Left renal cortex interstitium (tissue), 4 donors: ENCODE measurements around the gene GARNL3. TPM values are rescaled to one million over a fixed set of nuclear protein-coding genes. Genes with fewer than 3 reads are reported as not detected.

Source experiments
- DNase-seq, 4 donors: peaks; one replicate each; pipeline ENCODE4 v3.0.0-alpha.2; 2013; ENCODE audit warnings: low read depth in 4 of 4, low spot score in 2 of 4, missing footprints in 1 of 4
- polyA plus RNA-seq, 4 donors: library from polyadenylated mRNA; unstranded; fragments of 120-200 nt; gene quantifications; one replicate each; pipeline ENCODE4 v1.2.1, GENCODE V29; 2013; ENCODE audit not compliant: insufficient read length in 4 of 4

Gene GARNL3
- polyA plus RNA-seq, 4 donors: 12.9 to 19.8 (median 16.7) TPM

- peak in 1 of 4 donors; percentile 7 for DNase-seq
These were observed 133.2 kb downstream of the GARNL3 start for GRCh38 chr9:127397646-127398274.

DNA sequence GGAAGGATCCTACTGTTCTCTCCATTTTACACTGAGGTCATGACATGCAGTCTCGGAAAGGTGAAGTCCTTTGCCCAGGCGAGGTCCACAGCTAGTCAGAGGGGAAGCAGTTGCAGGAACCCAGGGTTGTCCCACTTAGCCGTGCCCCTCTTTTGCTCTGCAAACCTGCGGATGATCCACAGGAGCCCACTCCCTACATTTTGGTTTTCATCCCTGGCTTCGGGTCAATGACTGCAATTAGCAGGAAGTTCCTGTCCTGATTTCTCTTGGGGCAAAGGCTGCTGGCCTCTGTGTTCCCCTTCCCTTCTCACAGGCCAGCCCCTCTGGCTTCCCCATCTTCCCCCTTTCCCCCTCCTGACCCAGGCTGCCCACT, 133.7 kb downstream of the GARNL3 start:
- DNase-seq: no peak

DNA sequence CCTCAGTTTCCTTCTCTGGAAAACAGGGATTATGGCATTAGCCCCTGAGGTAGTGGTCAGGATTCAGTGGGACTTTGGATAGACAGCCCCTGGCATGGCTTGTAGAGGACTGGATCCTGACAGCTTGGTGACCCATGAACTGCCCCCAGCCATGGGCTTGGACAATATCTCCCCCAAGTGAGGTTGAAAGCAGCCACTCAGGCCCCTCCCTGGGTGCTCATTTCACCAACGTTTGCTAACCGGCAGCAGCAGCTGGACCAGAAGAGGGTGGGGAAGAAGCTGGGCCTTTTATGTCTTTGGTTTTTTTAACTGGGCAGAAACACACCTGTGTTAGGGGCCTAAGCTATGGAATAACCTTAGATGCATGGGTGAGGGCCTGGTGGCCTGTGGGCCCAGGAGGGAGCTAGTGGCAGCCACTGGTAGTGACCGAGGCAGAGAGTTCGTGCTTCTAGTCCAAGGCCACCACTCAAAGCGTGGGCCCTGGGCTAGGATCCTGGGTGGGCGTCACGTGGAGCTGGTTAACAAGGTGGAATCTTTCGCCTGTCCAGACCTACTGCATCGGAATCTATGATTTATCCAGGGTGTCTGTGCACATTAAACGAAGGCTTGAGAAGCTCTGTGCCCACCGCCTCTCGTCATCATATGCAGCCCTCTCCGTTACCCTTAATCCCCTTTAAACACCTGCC, 134.3 kb downstream of the GARNL3 start:
- no peak for DNase-seq

DNA sequence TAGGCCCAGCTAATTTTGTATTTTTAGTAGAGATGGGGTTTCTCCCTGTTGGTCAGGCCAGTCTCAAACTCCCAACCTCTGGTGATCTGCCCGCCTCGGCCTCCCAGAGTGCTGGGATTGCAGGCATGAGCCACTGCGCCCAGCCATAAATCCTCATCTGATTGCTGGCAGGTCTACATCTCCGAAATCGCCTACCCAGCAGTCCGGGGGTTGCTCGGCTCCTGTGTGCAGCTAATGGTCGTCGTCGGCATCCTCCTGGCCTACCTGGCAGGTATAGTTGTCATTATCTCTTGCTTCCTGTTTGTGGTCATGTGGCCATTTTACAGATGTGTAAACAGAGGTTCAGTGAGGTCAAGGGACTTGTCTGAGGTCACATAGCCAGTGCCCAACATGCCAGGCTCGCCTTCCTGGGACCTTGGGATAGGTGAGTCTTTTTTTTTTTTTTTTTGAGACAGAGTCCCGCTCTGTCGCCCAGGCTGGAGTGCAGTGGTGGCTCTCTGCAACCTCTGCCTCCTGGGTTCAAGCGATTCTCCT, 135.2 kb downstream of the GARNL3 start:
- DNase-seq: no peak

- no peak for DNase-seq
These were observed 138.0 kb downstream of the GARNL3 start for GRCh38 chr9:127402401-127403090.

DNA sequence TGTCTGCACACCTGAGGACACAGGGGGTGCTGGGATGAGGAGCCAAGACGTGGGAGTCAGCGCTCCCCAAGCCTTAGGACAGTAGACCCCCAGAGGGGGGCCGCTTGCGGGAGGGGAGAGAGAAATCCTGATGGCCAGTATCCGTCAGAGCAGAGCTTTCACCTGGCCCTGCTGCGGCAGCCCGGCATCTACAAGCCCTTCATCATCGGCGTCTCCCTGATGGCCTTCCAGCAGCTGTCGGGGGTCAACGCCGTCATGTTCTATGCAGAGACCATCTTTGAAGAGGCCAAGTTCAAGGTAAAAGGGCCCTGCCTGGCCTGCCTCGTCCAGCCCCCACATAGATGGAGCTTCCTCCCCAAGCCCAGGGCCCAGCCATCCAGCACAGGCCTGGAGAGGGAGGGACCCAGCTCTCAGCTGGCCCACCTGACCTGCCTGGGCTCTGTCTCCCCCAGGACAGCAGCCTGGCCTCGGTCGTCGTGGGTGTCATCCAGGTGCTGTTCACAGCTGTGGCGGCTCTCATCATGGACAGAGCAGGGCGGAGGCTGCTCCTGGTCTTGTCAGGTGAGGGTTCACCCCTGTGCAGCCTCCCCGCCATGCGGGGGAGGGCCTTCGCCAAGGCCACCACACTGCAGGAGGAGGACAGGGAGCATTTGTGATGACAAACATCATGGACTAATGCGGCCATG, 139.1 kb downstream of the GARNL3 start:
- DNase-seq: no peak

GRCh38 chr9:127404631-127405030, 140.1 kb downstream of the GARNL3 start:
- no peak for DNase-seq

DNA sequence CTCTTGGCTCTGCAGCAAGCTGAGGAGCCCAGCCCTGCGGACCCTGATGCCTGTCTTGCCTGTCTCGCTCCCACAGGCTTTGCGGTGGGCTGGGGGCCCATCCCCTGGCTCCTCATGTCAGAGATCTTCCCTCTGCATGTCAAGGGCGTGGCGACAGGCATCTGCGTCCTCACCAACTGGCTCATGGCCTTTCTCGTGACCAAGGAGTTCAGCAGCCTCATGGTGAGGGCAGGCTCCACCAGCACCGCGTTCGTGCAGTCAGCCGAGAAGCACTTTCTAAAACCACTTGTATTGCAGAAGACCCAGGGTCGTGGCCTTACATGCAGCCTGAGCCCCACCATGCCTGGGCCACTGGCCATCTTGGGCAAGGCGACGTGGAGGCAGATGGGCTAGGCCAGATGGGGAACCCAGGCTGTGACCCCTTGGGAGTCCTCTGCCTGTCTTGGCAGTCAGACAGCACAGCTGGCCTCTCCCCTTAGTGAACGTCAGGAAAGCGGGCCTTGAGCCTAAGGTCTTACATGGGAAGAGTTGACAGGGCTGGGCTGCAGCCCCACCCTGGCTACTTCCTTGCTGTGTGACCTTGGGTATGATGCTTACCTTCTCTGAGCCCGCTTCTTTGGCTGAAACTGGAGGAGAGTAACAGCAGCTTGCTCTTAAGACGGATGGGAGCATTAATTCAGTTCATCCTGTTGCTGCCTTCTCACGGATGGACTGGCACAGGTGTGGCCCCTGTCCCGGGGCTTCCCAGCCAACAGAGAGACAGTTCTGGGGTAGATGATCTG, 141.0 kb downstream of the GARNL3 start:
- DNase-seq: no peak

- no peak for DNase-seq
These were observed 142.4 kb downstream of the GARNL3 start for GRCh38 chr9:127406799-127407491.

DNA sequence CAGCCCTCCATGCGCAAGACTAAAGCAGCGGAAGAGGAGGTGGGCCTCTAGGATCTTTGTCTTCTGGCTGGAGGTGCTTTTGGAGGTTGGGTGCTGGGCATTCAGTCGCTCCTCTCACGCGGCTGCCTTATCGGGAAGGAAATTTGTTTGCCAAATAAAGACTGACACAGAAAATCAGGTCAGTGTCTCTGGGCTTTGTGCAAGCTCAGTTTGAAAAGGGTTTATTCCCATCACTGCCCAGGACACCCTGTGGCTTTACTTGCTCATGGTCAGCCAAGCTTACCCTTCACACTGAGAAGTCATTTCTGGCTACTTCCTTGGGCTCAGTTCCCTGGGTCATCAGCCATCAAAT, 142.9 kb downstream of the GARNL3 start:
- no peak for DNase-seq

GRCh38 chr9:127411122-127411521, 146.5 kb downstream of the GARNL3 start:
- DNase-seq: no peak

DNA sequence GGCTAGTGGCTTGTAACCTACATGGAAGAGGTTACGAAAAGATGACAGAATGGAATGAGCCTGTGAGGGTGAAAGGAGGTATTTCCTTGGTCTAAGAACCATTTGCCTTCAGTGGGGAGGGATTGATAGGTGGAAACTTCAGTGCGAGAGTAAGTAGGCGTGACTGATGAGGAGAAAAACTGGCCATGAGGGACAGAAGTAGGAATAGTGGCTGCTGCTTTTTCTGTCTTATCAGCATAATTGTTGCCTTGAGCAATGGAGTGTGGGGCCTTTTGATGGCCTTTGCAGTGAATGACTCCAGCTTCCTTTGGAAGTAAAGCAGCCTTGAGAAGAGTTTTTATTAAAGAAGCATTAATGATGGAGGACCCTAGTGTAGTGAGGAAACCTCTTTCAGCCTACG, 150.6 kb downstream of the GARNL3 start:
- no peak for DNase-seq

- DNase-seq: no peak
These were observed 151.1 kb downstream of the GARNL3 start for GRCh38 chr9:127415657-127416056.

GRCh38 chr9:127417131-127418036, 152.8 kb downstream of the GARNL3 start:
- DNase-seq: no peak

GRCh38 chr9:127418037-127418471, 153.5 kb downstream of the GARNL3 start:
- no peak for DNase-seq

- no peak for DNase-seq
These were observed 154.8 kb downstream of the GARNL3 start for GRCh38 chr9:127419348-127419747.

DNA sequence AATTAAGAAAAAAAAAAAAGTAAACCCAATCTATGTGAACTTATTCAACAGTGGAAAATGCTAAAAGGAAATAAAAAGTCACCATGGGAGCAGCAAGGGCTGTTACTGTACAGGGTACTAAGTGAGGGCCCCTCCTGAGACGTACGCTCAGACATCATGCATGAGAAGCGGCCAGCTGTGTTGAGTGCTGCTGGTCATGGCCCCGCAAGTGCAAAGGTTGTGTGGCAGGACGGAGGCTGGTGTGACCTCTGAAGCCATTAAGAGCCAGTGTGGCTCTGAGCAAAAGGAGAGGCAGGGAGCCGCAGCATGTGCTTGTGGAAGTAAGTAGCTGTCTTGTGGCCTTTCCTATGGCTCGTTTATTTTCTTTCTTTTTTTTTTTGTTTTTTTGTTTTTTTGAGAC, 156.5 kb downstream of the GARNL3 start:
- no peak for DNase-seq

- DNase-seq: no peak
These were observed 157.7 kb downstream of the GARNL3 start for GRCh38 chr9:127422133-127422782.
